Gastrocnemius medialis (tissue), 4 donors: ENCODE results near the gene DCT. TPM values are rescaled to one million over a fixed set of nuclear protein-coding genes. Genes with fewer than 3 reads are reported as not detected.

Experiments
- ATAC-seq, 2 donors: fragments of 150-250 bp; one replicate each; pipeline ENCODE4 v1.9.1; 2016
- DNase-seq, 2 donors: peaks; one replicate each; pipeline ENCODE4 v3.0.0-alpha.2; 2019
- H3K27ac ChIP-seq, 4 donors: fragments of 200-600 bp; sonication (generic); 1 replicate in 1 of 4; 2 replicates in 3 of 4; pipeline ENCODE4 v1.5.1; 2016 to 2018; ENCODE audit warnings: mild to moderate bottlenecking in 2 of 4, moderate library complexity in 1 of 4
- H3K27me3 ChIP-seq, 3 donors: fragments of 200-600 bp; sonication (generic) in 2 of 3; 1 replicate in 1 of 3; 2 replicates in 2 of 3; pipeline versions ENCODE4 v1.5.1 to v1.6.0; 2016 to 2019; ENCODE audit warnings: mild to moderate bottlenecking in 1 of 3, moderate library complexity in 1 of 3
- H3K36me3 ChIP-seq, 2 donors: fragments of 200-600 bp; sonication (generic) in 1 of 2; one replicate each; pipeline ENCODE4 v1.5.1; 2017 to 2018
- H3K4me1 ChIP-seq, 2 donors: fragments of 200-600 bp; sonication (generic) in 1 of 2; one replicate each; pipeline ENCODE4 v1.5.1; 2016 to 2017; ENCODE audit warnings: mild to moderate bottlenecking in 2 of 2
- H3K4me3 ChIP-seq, 4 donors: fragments of 200-600 bp; sonication (generic) in 3 of 4; 1 replicate in 1 of 4; 2 replicates in 3 of 4; pipeline ENCODE4 v1.5.1; 2016 to 2019; ENCODE audit warnings: mild to moderate bottlenecking in 2 of 4
- H3K9me3 ChIP-seq, 3 donors: fragments of 200-600 bp; sonication (generic) in 2 of 3; 1 replicate in 1 of 3; 2 replicates in 2 of 3; pipeline ENCODE4 v1.5.1; 2016 to 2019
- POLR2A ChIP-seq, 2 donors: fragments of 450-650 bp; IDR thresholded peaks; one replicate each; pipeline ENCODE4 v1.6.1; 2017; ENCODE audit warnings: antibody characterized with exemption in 2 of 2, mild to moderate bottlenecking in 2 of 2, moderate library complexity in 2 of 2
- in situ Hi-C, 4 donors: fragments of 200-750 bp; cut with MboI; loops; one replicate each; pipeline versions ENCODE4 v1.15.0 to v1.8.0; 2017; ENCODE audit warnings: low sequenced_read_pairs in 4 of 4
- intact Hi-C: fragments of 100-400 bp; cut with DNase I; formaldehyde crosslinking; loops from one replicate; pipeline ENCODE4 v1.15.1; 2023; ENCODE audit warnings: low total_unique reads
- total RNA-seq, 4 donors: library from RNA; depleted of rRNA; stranded (reverse); fragments of >200 nt; gene quantifications; one replicate each; pipeline versions ENCODE4 v1.1.0 to v1.2.3, GENCODE V29; 2016
- TF ChIP-seq, protein P1 (sequence below), 5 experiments: fragments of 450-650 bp in 3 of 5; fragments of 200-600 bp in 2 of 5; sonication (generic) in 2 of 5; IDR thresholded peaks in 4 of 5; conservative IDR thresholded peaks in 1 of 5; 1 replicate in 4 of 5; 2 replicates in 1 of 5; pipeline ENCODE4 v1.5.1; 2016 to 2019; ENCODE audit warnings: antibody characterized with exemption in 5 of 5, mild to moderate bottlenecking in 3 of 5, moderate library complexity in 3 of 5

The DCT gene
- total RNA-seq, 4 donors from 2014 or later = 0.10 to 0.71 (median 0.16) TPM; not detected in 1

DNA sequence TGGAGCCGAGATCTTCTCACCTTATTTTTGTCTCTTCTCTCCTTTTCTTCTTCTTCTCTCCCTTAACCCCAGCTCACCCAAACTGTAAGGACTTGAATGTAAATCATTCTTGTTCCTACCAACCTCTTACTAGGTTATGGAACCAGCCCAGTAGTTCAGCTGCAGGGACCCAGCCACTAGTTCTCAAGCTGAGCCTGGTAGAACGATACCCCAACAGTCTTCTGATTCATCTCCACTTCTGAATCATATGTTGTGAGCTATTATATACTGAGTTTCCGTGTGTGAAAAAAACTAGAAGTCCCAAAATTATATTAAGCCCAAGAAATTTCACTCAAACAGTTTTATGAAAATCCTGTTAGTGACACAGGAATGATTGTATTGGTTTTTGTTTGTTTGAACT is 67.7 kb downstream of the DCT start:
- no peak overlapping the region for H3K4me3 ChIP-seq
- in situ Hi-C loops = no loop called here
- TF ChIP-seq, protein P1, sequence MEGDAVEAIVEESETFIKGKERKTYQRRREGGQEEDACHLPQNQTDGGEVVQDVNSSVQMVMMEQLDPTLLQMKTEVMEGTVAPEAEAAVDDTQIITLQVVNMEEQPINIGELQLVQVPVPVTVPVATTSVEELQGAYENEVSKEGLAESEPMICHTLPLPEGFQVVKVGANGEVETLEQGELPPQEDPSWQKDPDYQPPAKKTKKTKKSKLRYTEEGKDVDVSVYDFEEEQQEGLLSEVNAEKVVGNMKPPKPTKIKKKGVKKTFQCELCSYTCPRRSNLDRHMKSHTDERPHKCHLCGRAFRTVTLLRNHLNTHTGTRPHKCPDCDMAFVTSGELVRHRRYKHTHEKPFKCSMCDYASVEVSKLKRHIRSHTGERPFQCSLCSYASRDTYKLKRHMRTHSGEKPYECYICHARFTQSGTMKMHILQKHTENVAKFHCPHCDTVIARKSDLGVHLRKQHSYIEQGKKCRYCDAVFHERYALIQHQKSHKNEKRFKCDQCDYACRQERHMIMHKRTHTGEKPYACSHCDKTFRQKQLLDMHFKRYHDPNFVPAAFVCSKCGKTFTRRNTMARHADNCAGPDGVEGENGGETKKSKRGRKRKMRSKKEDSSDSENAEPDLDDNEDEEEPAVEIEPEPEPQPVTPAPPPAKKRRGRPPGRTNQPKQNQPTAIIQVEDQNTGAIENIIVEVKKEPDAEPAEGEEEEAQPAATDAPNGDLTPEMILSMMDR (IDR thresholded peaks at IDR 0.05 in 4 of 5, conservative IDR thresholded peaks at IDR 0.05 in 1 of 5) = no peak
- no peak for TF ChIP-seq POLR2A (IDR thresholded peaks at IDR 0.05)
- peaks cover 0 to 9% of the 10 kb centered on the region in 2 donors for H3K4me1 ChIP-seq
- ATAC-seq (no peak), DNase-seq (no peak)
- H3K27ac ChIP-seq = no peak overlapping the region
- H3K27me3 ChIP-seq = peaks cover 0 to 3% (median 0%) of the 10 kb centered on the region in 3 donors
- intact Hi-C loops = no loop called here
- no peaks in the 10 kb centered on the region for H3K36me3 ChIP-seq
- H3K9me3 ChIP-seq = no peaks in the 10 kb centered on the region

DNA sequence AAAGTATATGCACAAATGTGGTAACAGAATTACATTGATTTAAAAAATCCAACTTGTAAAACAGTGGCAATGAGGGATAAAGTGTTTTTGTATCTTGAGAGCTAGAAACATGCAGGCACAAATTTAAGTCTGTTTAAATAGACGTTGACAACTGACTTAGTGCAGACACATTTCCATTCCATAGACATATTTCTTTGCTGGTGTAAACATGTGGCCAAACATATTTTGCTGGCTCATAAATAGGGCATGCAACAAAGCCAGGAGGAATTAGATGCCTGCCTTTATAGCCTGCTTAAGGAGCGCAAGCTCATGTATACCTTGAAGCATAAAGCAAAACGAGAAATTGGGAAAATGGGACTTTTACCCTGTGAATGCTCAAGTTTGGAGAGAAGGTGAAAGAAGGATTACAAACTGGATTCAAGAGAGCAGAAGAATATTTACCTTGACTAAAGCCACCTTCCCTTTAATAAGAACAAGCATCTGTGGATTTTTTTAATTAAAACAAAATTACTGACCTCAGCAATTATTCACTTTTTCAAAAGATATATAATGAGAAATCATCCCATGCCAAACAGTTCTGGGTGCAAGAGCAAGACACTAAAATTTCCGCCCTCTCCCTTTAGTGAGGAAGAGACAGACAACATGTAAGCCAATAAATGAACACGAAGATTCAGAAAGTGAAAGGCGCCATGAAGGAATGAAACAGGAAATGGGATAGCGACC is 71.0 kb downstream of the DCT start:
- H3K4me3 ChIP-seq = no peak overlapping the region
- in situ Hi-C loops = no loop called here
- peaks cover 0 to 9% of the 10 kb centered on the region in 2 donors for H3K4me1 ChIP-seq
- no peaks in the 10 kb centered on the region for H3K9me3 ChIP-seq
- no peak overlapping the region for H3K27ac ChIP-seq
- ATAC-seq (no peak), DNase-seq (no peak)
- intact Hi-C loops = no loop called here
- H3K36me3 ChIP-seq = no peaks in the 10 kb centered on the region
- TF ChIP-seq POLR2A (IDR thresholded peaks at IDR 0.05) = no peak
- TF ChIP-seq, protein P1 (IDR thresholded peaks at IDR 0.05 in 4 of 5, conservative IDR thresholded peaks at IDR 0.05 in 1 of 5) = no peak
- H3K27me3 ChIP-seq = peaks cover 0 to 3% (median 0%) of the 10 kb centered on the region in 3 donors

GRCh38 chr13:94400874-94401273 is 78.6 kb downstream of the DCT start:
- no peak overlapping the region for H3K27ac ChIP-seq
- intact Hi-C loops = no loop called here
- no peak for ATAC-seq

GRCh38 chr13:94399812-94400211 is 79.7 kb downstream of the DCT start:
- H3K4me1 ChIP-seq = no peaks in the 10 kb centered on the region
- in situ Hi-C loops = no loop called here
- DNase-seq = no peak

More at GRCh38 chr13:94400874-94401273, 78.6 kb downstream of the DCT start:
- H3K9me3 ChIP-seq = no peaks in the 10 kb centered on the region
- in situ Hi-C loops = no loop called here
- DNase-seq = no peak
- no peak overlapping the region for H3K4me3 ChIP-seq
- no peaks in the 10 kb centered on the region for H3K4me1 ChIP-seq
- no peaks in the 10 kb centered on the region for H3K27me3 ChIP-seq
- H3K36me3 ChIP-seq = no peaks in the 10 kb centered on the region
- TF ChIP-seq, protein P1 (IDR thresholded peaks at IDR 0.05 in 4 of 5, conservative IDR thresholded peaks at IDR 0.05 in 1 of 5) = no peak
- TF ChIP-seq POLR2A (IDR thresholded peaks at IDR 0.05) = no peak

More at GRCh38 chr13:94399812-94400211, 79.7 kb downstream of the DCT start:
- Histone ChIP-seq H3K27me3 (no peaks in the 10 kb centered on the region), H3K27ac (no peak overlapping the region), H3K4me3 (no peak overlapping the region), H3K36me3 (no peaks in the 10 kb centered on the region), H3K9me3 (no peaks in the 10 kb centered on the region)
- no peak for TF ChIP-seq POLR2A (IDR thresholded peaks at IDR 0.05)
- TF ChIP-seq, protein P1 (IDR thresholded peaks at IDR 0.05 in 4 of 5, conservative IDR thresholded peaks at IDR 0.05 in 1 of 5) = no peak
- ATAC-seq = no peak
- intact Hi-C loops = no loop called here
